Esophagus squamous epithelium (tissue), 5 donors: Measurements from ENCODE around the gene AUTS2. TPM values are rescaled to one million over a fixed set of nuclear protein-coding genes. Genes with fewer than 3 reads are reported as not detected.
"Not testable (repeated sequence)": the region's sequence is repeated elsewhere in the genome, so short reads cannot be mapped to it uniquely, and the experiment has no call there.

Experiments used
- DNase-seq: peaks from one replicate; lab custom pipeline; 2025; lab: John Stamatoyannopoulos, UW
- H3K27ac ChIP-seq, 4 donors: fragments of 200-600 bp; sonication (generic); one replicate each; pipeline ENCODE4 v1.5.1; 2016 to 2019; ENCODE audit warnings: mild to moderate bottlenecking in 1 of 4
- H3K27me3 ChIP-seq, 4 donors: fragments of 200-600 bp; sonication (generic); 1 replicate in 3 of 4; 2 replicates in 1 of 4; pipeline versions ENCODE4 v1.5.1 to v1.6.0; 2017 to 2021; ENCODE audit warnings: antibody characterized with exemption in 1 of 4
- H3K36me3 ChIP-seq, 3 donors: fragments of 200-600 bp; sonication (generic); one replicate each; pipeline ENCODE4 v1.5.1; 2016 to 2019
- H3K4me1 ChIP-seq, 3 donors: fragments of 200-600 bp; sonication (generic); one replicate each; pipeline ENCODE4 v1.5.1; 2017 to 2019
- H3K4me3 ChIP-seq, 4 donors: fragments of 200-600 bp; sonication (generic); 1 replicate in 3 of 4; 2 replicates in 1 of 4; pipeline ENCODE4 v1.5.1; 2016 to 2019; ENCODE audit warnings: mild to moderate bottlenecking in 2 of 4, moderate library complexity in 1 of 4
- H3K9me3 ChIP-seq, 3 donors: fragments of 200-600 bp; sonication (generic); one replicate each; pipeline ENCODE4 v1.5.1; 2016 to 2019
- CTCF ChIP-seq, 6 experiments: fragments of 450-650 bp in 4 of 6; fragments of 200-600 bp in 2 of 6; sonication (generic) in 2 of 6; IDR thresholded peaks; one replicate each; pipeline ENCODE4 v1.5.1; 2016 to 2019; ENCODE audit warnings: antibody characterized with exemption in 6 of 6, mild to moderate bottlenecking in 4 of 6, moderate library complexity in 4 of 6
- POLR2A ChIP-seq, 4 donors: fragments of 450-650 bp; IDR thresholded peaks; one replicate each; pipeline ENCODE4 v1.6.1; 2017; ENCODE audit warnings: antibody characterized with exemption in 4 of 4, mild to moderate bottlenecking in 4 of 4, moderate library complexity in 3 of 4
- WGBS, 2 donors: methylation state at CpG; one replicate each; pipeline ENCODE4 v1.1.5; 2018; 5-methylcytosine and 5-hydroxymethylcytosine counted together
- intact Hi-C: fragments of 100-400 bp; cut with DNase I; formaldehyde crosslinking; loops from one replicate; pipeline ENCODE4 v1.15.0; 2022
- total RNA-seq, 4 donors: library from RNA; depleted of rRNA; stranded (reverse); fragments of >200 nt; gene quantifications; one replicate each; pipeline ENCODE4 v1.1.0, GENCODE V29; 2016
- donor health status: DM: yes; HTN: yes; CAD: no.

The AUTS2 gene
- total RNA-seq, 4 donors from 2014 or later = 9.5 to 36.2 (median 23.0) TPM

- Histone ChIP-seq H3K36me3 (no peaks in the 10 kb centered on the region), H3K4me1 (peaks cover 3 to 17% (median 7%) of the 10 kb centered on the region in 3 donors), H3K4me3 (no peak overlapping the region), H3K27me3 (peaks cover 0 to 4% (median 0%) of the 10 kb centered on the region in 4 donors), H3K9me3 (no peaks in the 10 kb centered on the region), H3K27ac (no peak overlapping the region)
- WGBS, 2 donors = 81 to 82% methylated on average over 9 to 10 of the region's 10 CpGs
- intact Hi-C loops = no loop called here
- TF ChIP-seq POLR2A (IDR thresholded peaks at IDR 0.05) (no peak), CTCF (IDR thresholded peaks at IDR 0.05) (no peak)
- no peak for DNase-seq
Measured at GRCh38 chr7:70355198-70356020, 757.1 kb downstream of the AUTS2 start.

- peaks cover 3 to 17% (median 7%) of the 10 kb centered on the region in 3 donors for H3K4me1 ChIP-seq
- no peaks in the 10 kb centered on the region for H3K9me3 ChIP-seq
- 88 to 91% methylated on average over 1 of the region's 1 CpG for WGBS, 2 donors
- H3K27me3 ChIP-seq = peaks cover 0 to 4% (median 0%) of the 10 kb centered on the region in 4 donors
- no peak for DNase-seq
- intact Hi-C loops = no loop called here
- no peak overlapping the region for H3K27ac ChIP-seq
- no peak overlapping the region for H3K4me3 ChIP-seq
- H3K36me3 ChIP-seq = no peaks in the 10 kb centered on the region
- TF ChIP-seq POLR2A (IDR thresholded peaks at IDR 0.05) (no peak), CTCF (IDR thresholded peaks at IDR 0.05) (no peak)
Measured at GRCh38 chr7:70356085-70356786, 758.0 kb downstream of the AUTS2 start.

- H3K36me3 ChIP-seq = no peaks in the 10 kb centered on the region
- intact Hi-C loops = no loop called here
- WGBS, 2 donors = 70 to 85% methylated on average over 5 of the region's 5 CpGs
- H3K4me1 ChIP-seq = peaks cover 3 to 17% (median 7%) of the 10 kb centered on the region in 3 donors
- H3K9me3 ChIP-seq = no peaks in the 10 kb centered on the region
- no peak overlapping the region for H3K4me3 ChIP-seq
- H3K27me3 ChIP-seq = peaks cover 0 to 4% (median 0%) of the 10 kb centered on the region in 4 donors
- TF ChIP-seq POLR2A (IDR thresholded peaks at IDR 0.05) (no peak), CTCF (IDR thresholded peaks at IDR 0.05) (no peak)
- no peak overlapping the region for H3K27ac ChIP-seq
- no peak for DNase-seq
Measured at GRCh38 chr7:70356787-70357328, 758.6 kb downstream of the AUTS2 start.

- 89 to 91% methylated on average over 4 of the region's 4 CpGs for WGBS, 2 donors
- Histone ChIP-seq H3K27ac (no peak overlapping the region), H3K9me3 (no peaks in the 10 kb centered on the region), H3K4me1 (peaks cover 0 to 8% (median 0%) of the 10 kb centered on the region in 3 donors), H3K27me3 (no peaks in the 10 kb centered on the region), H3K4me3 (no peak overlapping the region), H3K36me3 (no peaks in the 10 kb centered on the region)
- no peak for DNase-seq
- intact Hi-C loops = no loop called here
- TF ChIP-seq POLR2A (IDR thresholded peaks at IDR 0.05) (no peak), CTCF (IDR thresholded peaks at IDR 0.05) (no peak)
Measured at GRCh38 chr7:70360557-70360956, 762.3 kb downstream of the AUTS2 start.

GRCh38 chr7:70361821-70362220 is 763.5 kb downstream of the AUTS2 start:
- intact Hi-C loops = no loop called here

GRCh38 chr7:70364393-70364792 is 766.1 kb downstream of the AUTS2 start:
- DNase-seq, H3K4me3 ChIP-seq, H3K27me3 ChIP-seq, intact Hi-C loops, H3K36me3 ChIP-seq, H3K9me3 ChIP-seq, H3K27ac ChIP-seq, H3K4me1 ChIP-seq: not testable (repeated sequence)
- WGBS, 2 donors = 95 to 97% methylated on average over 3 of the region's 3 CpGs

More at GRCh38 chr7:70361821-70362220, 763.5 kb downstream of the AUTS2 start:
- no peaks in the 10 kb centered on the region for H3K9me3 ChIP-seq
- no peak overlapping the region for H3K4me3 ChIP-seq
- TF ChIP-seq POLR2A (IDR thresholded peaks at IDR 0.05) (no peak), CTCF (IDR thresholded peaks at IDR 0.05) (no peak)
- no peak overlapping the region for H3K27ac ChIP-seq
- no peaks in the 10 kb centered on the region for H3K4me1 ChIP-seq
- DNase-seq = no peak
- H3K36me3 ChIP-seq = no peaks in the 10 kb centered on the region
- H3K27me3 ChIP-seq = no peaks in the 10 kb centered on the region
- 32 to 38% methylated on average over 1 of the region's 1 CpG for WGBS, 2 donors
